ENCODE measurements around the gene LIPC.

DNA sequence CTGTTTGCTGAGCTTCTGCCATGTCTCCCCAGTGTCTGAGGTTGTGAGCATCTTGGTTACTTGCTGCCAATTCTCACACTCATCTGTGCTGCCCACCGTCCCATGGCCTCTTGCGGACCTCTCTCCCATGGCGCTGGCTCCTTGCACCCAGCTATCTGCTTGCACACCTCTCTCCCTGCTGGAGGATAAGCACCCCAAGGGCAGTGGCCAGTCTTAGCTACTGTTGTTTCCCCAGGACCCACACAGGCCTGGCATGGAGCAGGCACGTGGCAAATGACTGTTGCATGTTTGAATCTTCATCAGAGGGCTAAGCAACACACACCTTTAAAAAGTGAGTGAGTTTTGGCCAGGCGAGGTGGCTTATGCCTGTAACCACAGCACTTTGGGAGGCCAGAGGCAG is 14.7 kb downstream of the LIPC start:
- TF ChIP-seq, protein P1, sequence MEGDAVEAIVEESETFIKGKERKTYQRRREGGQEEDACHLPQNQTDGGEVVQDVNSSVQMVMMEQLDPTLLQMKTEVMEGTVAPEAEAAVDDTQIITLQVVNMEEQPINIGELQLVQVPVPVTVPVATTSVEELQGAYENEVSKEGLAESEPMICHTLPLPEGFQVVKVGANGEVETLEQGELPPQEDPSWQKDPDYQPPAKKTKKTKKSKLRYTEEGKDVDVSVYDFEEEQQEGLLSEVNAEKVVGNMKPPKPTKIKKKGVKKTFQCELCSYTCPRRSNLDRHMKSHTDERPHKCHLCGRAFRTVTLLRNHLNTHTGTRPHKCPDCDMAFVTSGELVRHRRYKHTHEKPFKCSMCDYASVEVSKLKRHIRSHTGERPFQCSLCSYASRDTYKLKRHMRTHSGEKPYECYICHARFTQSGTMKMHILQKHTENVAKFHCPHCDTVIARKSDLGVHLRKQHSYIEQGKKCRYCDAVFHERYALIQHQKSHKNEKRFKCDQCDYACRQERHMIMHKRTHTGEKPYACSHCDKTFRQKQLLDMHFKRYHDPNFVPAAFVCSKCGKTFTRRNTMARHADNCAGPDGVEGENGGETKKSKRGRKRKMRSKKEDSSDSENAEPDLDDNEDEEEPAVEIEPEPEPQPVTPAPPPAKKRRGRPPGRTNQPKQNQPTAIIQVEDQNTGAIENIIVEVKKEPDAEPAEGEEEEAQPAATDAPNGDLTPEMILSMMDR (IDR thresholded peaks at IDR 0.05 in 8 of 11, conservative IDR thresholded peaks at IDR 0.05 in 3 of 11): no peak
- no peak for TF ChIP-seq POLR2A (IDR thresholded peaks at IDR 0.05)

All from spleen (tissue), 7 donors.